IMR-90 (cell line): ENCODE data around the gene PCCA. TPM values are rescaled to one million over a fixed set of nuclear protein-coding genes. Genes with fewer than 3 reads are reported as not detected.

Source experiments
- ATAC-seq: fragments of 200-7000 bp; cut with Tn5 transposase; 2 replicates; pipeline ENCODE4 v1.9.1; 2020; ENCODE audit warnings: low read depth, mild to moderate bottlenecking, moderate library complexity
- Bru-seq: library from RNA; stranded (reverse); fragments of 400-500 nt; gene quantifications from one replicate; lab custom pipeline; 2021; lab: Mats Ljungman, UMichigan
- BruChase-seq, 2 experiments: library from RNA; stranded (reverse); fragments of 400-500 nt; gene quantifications; one replicate each; lab custom pipeline; 2021; lab: Mats Ljungman, UMichigan
- BruUV-seq: library from RNA; stranded (reverse); fragments of 400-500 nt; replicated peaks from 2 replicates; lab custom pipeline; 2021; lab: Mats Ljungman, UMichigan
- CTCF ChIA-PET: fragments of 300-600 bp; formaldehyde crosslinking; extraction: SDS; loops from one replicate; lab custom pipeline; 2021; ENCODE audit warnings: antibody characterized with exemption; lab: Yijun Ruan, JAX
- POLR2A ChIA-PET: fragments of 300-600 bp; sonication (Branson Sonifier 250); formaldehyde crosslinking; loops from one replicate; lab custom pipeline; 2022; ENCODE audit warnings: antibody characterized with exemption; ENCODE audit not compliant: unreplicated experiment; lab: Charles Lee
- DNase-seq: peaks from one replicate; pipeline ENCODE4 v3.0.0; 2013
- H2AFZ ChIP-seq: replicated peaks from 2 replicates; pipeline ENCODE3; 2013; ENCODE audit warnings: low read length, mild to moderate bottlenecking; ENCODE audit not compliant: poor library complexity
- H2AK5ac ChIP-seq: 2 replicates; pipeline ENCODE4 v1.6.1; 2013; ENCODE audit warnings: low read depth, low read length, inconsistent platforms
- H2AK9ac ChIP-seq: replicated peaks from 2 replicates; pipeline ENCODE3; 2013; ENCODE audit warnings: mild to moderate bottlenecking, low read depth, low read length, moderate library complexity; ENCODE audit not compliant: poor library complexity
- H2BK120ac ChIP-seq: 2 replicates; pipeline ENCODE4 v1.6.1; 2013; ENCODE audit warnings: low read depth, low read length, inconsistent platforms
- H2BK15ac ChIP-seq: 3 replicates; pipeline ENCODE4 v1.6.1; 2013; ENCODE audit warnings: low read depth, low read length, inconsistent platforms
- H2BK20ac ChIP-seq: 2 replicates; pipeline ENCODE4 v1.6.1; 2013; ENCODE audit warnings: low read depth, mild to moderate bottlenecking, inconsistent platforms, low read length, moderate library complexity
- H2BK5ac ChIP-seq: 2 replicates; pipeline ENCODE4 v1.6.1; 2013; ENCODE audit warnings: mild to moderate bottlenecking, low read depth, low read length, inconsistent platforms; ENCODE audit not compliant: poor library complexity, severe bottlenecking
- H3K14ac ChIP-seq: replicated peaks from 2 replicates; pipeline ENCODE4 v1.6.1; 2013; ENCODE audit warnings: low read depth, low read length, inconsistent platforms
- H3K18ac ChIP-seq: 2 replicates; pipeline ENCODE4 v1.6.1; 2013; ENCODE audit warnings: low read depth, low read length, control low read depth
- H3K23ac ChIP-seq: 2 replicates; pipeline ENCODE4 v1.6.1; 2013; ENCODE audit warnings: low read depth, low read length, inconsistent platforms
- H3K27ac ChIP-seq: 2 replicates; pipeline ENCODE4 v1.5.1; 2013; ENCODE audit warnings: mild to moderate bottlenecking, control low read depth, low read length; ENCODE audit not compliant: insufficient read depth
- H3K27me3 ChIP-seq: 2 replicates; pipeline ENCODE4 v1.6.1; 2013; ENCODE audit warnings: low read length; ENCODE audit not compliant: control insufficient read depth, insufficient read depth
- H3K36me3 ChIP-seq: 2 replicates; pipeline ENCODE4 v1.6.1; 2013; ENCODE audit warnings: low read length, mixed read lengths; ENCODE audit not compliant: control insufficient read depth, insufficient read depth
- H3K4ac ChIP-seq: 2 replicates; pipeline ENCODE4 v1.6.1; 2013; ENCODE audit warnings: low read depth, low read length, inconsistent platforms
- H3K4me1 ChIP-seq: 2 replicates; pipeline ENCODE4 v1.6.1; 2013; ENCODE audit warnings: low read length, mixed read lengths; ENCODE audit not compliant: control insufficient read depth, insufficient read depth
- H3K4me2 ChIP-seq: 2 replicates; pipeline ENCODE4 v1.6.1; 2013; ENCODE audit warnings: low read depth, mild to moderate bottlenecking, control low read depth, low read length, moderate library complexity
- H3K4me3 ChIP-seq: 2 replicates; pipeline ENCODE4 v1.5.1; 2013; ENCODE audit warnings: low read depth, mild to moderate bottlenecking, control low read depth, low read length, moderate library complexity; ENCODE audit not compliant: insufficient read depth
- H3K56ac ChIP-seq: 2 replicates; pipeline ENCODE4 v1.6.1; 2013; ENCODE audit warnings: low read length, inconsistent platforms; ENCODE audit not compliant: insufficient read depth; ENCODE audit errors: extremely low read depth
- H3K79me1 ChIP-seq, 2 experiments: 2 replicates each; pipeline ENCODE4 v1.6.1; 2013; ENCODE audit warnings: low read length in 2 of 2, inconsistent platforms in 1 of 2, low read depth in 1 of 2
- H3K9ac ChIP-seq: 2 replicates; pipeline ENCODE4 v1.6.1; 2013; ENCODE audit warnings: low read depth, low read length, control low read depth
- H3K9me1 ChIP-seq: 2 replicates; pipeline ENCODE4 v1.6.1; 2013; ENCODE audit warnings: low read length, inconsistent platforms; ENCODE audit not compliant: insufficient read depth
- H3K9me3 ChIP-seq: 2 replicates; pipeline ENCODE4 v1.6.1; 2013; ENCODE audit warnings: low read length; ENCODE audit not compliant: control insufficient read depth, insufficient read depth
- H4K20me1 ChIP-seq: 2 replicates; pipeline ENCODE4 v1.6.1; 2013; ENCODE audit warnings: low read length, inconsistent platforms; ENCODE audit not compliant: insufficient read depth
- H4K5ac ChIP-seq: 2 replicates; pipeline ENCODE4 v1.6.1; 2013; ENCODE audit warnings: mild to moderate bottlenecking, low read depth, low read length, control low read depth
- H4K8ac ChIP-seq, 2 experiments: 2 replicates each; pipeline ENCODE4 v1.6.1; 2013; ENCODE audit warnings: low read depth in 2 of 2, low read length in 2 of 2, control low read depth in 1 of 2, inconsistent platforms in 1 of 2
- H4K91ac ChIP-seq: 2 replicates; pipeline ENCODE4 v1.6.1; 2013; ENCODE audit warnings: low read depth, low read length, inconsistent platforms; ENCODE audit not compliant: insufficient read depth
- BHLHE40 ChIP-seq: fragments of 150-350 bp; IDR thresholded peaks from 2 replicates; pipeline ENCODE4 v1.6.1; 2016; ENCODE audit warnings: mild to moderate bottlenecking, low read depth, low read length
- CEBPB ChIP-seq: IDR thresholded peaks from 2 replicates; pipeline ENCODE4 v1.6.1; 2012; ENCODE audit warnings: low read depth, low read length, improper control_type of control experiment
- CHD1 ChIP-seq: IDR thresholded peaks from 2 replicates; pipeline ENCODE4 v1.6.1; 2012; ENCODE audit warnings: low read depth, low read length, improper control_type of control experiment
- MAFK ChIP-seq: IDR thresholded peaks from 2 replicates; pipeline ENCODE4 v1.6.1; 2012; ENCODE audit warnings: low read depth, low read length, improper control_type of control experiment
- MAZ ChIP-seq: IDR thresholded peaks from 2 replicates; pipeline ENCODE4 v1.6.1; 2012; ENCODE audit warnings: low read depth, mild to moderate bottlenecking, low read length, improper control_type of control experiment, moderate library complexity, borderline replicate concordance
- MXI1 ChIP-seq: IDR thresholded peaks from 2 replicates; pipeline ENCODE4 v1.6.1; 2012; ENCODE audit warnings: low read depth, mild to moderate bottlenecking, low read length, moderate library complexity, borderline replicate concordance
- POLR2A ChIP-seq: IDR thresholded peaks from 2 replicates; pipeline ENCODE4 v1.6.1; 2012; ENCODE audit warnings: mild to moderate bottlenecking, low read depth, low read length
- RAD21 ChIP-seq: IDR thresholded peaks from 2 replicates; pipeline ENCODE4 v1.6.1; 2012; ENCODE audit warnings: low read length, improper control_type of control experiment
- RCOR1 ChIP-seq: IDR thresholded peaks from 2 replicates; pipeline ENCODE4 v1.6.1; 2012; ENCODE audit warnings: mild to moderate bottlenecking, low read length, improper control_type of control experiment; ENCODE audit not compliant: insufficient replicate concordance
- RFX5 ChIP-seq: IDR thresholded peaks from 2 replicates; pipeline ENCODE4 v1.8.0; 2012; ENCODE audit warnings: low read depth, mild to moderate bottlenecking, low read length, moderate library complexity
- WGBS, 2 experiments: methylation state at CpG; one replicate each; pipeline versions ENCODE4 v1.1.5 to v1.1.7; 2013; ENCODE audit warnings: missing lambda C conversion rate in 2 of 2; ENCODE audit not compliant: insufficient read length in 1 of 2; ENCODE audit errors: extremely low coverage in 2 of 2; 5-methylcytosine and 5-hydroxymethylcytosine counted together
- dilution Hi-C: fragments of 300-500 bp; cut with HindIII; formaldehyde crosslinking; loops from one replicate; pipeline ENCODE4 v1.14.3; 2018; ENCODE audit warnings: low sequenced_read_pairs; ENCODE audit not compliant: unreplicated experiment
- in situ Hi-C: fragments of 300-500 bp; cut with MboI; formaldehyde crosslinking; loops from 3 replicates; pipeline ENCODE4 v1.14.3; 2019; ENCODE audit warnings: low sequenced_read_pairs, inconsistent platforms, mixed read lengths
- intact Hi-C: fragments of 100-400 bp; cut with micrococcal nuclease; formaldehyde crosslinking; loops from 2 replicates; pipeline ENCODE4 v1.10.0; 2022
- long read RNA-seq: library from polyadenylated mRNA; unstranded; transcript quantifications from one replicate; pipeline ENCODE4 v2.0.0, GENCODE V29; 2021; ENCODE audit not compliant: unreplicated experiment
- polyA plus RNA-seq, 3 experiments: library from polyadenylated mRNA; depleted of rRNA; stranded (reverse); fragments of >200 nt; gene quantifications; 2 replicates each; pipeline ENCODE4 v1.2.3, GENCODE V29; 2012; ENCODE audit warnings: low replicate concordance in 1 of 3
- total RNA-seq: library from RNA; depleted of rRNA; stranded (reverse); fragments of >200 nt; gene quantifications from 2 replicates; pipeline ENCODE4 v1.2.3, GENCODE V29; 2012; rRNA removed
- TF ChIP-seq, protein P1 (sequence below): fragments of 150-350 bp; IDR thresholded peaks from 2 replicates; pipeline ENCODE4 v1.6.1; 2017; ENCODE audit warnings: mild to moderate bottlenecking, antibody characterized with exemption, low read length, low read depth

The PCCA gene, protein sequence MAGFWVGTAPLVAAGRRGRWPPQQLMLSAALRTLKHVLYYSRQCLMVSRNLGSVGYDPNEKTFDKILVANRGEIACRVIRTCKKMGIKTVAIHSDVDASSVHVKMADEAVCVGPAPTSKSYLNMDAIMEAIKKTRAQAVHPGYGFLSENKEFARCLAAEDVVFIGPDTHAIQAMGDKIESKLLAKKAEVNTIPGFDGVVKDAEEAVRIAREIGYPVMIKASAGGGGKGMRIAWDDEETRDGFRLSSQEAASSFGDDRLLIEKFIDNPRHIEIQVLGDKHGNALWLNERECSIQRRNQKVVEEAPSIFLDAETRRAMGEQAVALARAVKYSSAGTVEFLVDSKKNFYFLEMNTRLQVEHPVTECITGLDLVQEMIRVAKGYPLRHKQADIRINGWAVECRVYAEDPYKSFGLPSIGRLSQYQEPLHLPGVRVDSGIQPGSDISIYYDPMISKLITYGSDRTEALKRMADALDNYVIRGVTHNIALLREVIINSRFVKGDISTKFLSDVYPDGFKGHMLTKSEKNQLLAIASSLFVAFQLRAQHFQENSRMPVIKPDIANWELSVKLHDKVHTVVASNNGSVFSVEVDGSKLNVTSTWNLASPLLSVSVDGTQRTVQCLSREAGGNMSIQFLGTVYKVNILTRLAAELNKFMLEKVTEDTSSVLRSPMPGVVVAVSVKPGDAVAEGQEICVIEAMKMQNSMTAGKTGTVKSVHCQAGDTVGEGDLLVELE
- total RNA-seq = 22.8 and 24.0 TPM in 2 replicates
- polyA plus RNA-seq (2012; rRNA removed) = 5.6 and 7.6 TPM in 2 replicates
- 1.8 and 6.0 TPM in 2 replicates for polyA plus RNA-seq (2012; cell fraction: cytosol; rRNA removed)
- polyA plus RNA-seq (2012; cell fraction: nucleus; rRNA removed; ENCODE audit: low replicate concordance) = 2.3 and 13.9 TPM in 2 replicates
- Bru-seq, nascent RNA = percentile 86 among the genes with signal in this experiment
- percentile 83 among the genes with signal in this experiment for BruChase-seq, experiment 1, labeled RNA remaining after a 6-hour chase
- BruChase-seq, experiment 2, labeled RNA remaining after a 2-hour chase = percentile 82 among the genes with signal in this experiment
- long read RNA-seq, transcript PCCA-202 (24 exons, 2,494 nt) = major isoform, 10 of 22 reads
- long read RNA-seq, partial matches to known transcripts = 3 of 22 reads
- long read RNA-seq, other reads (novel, unspliced or antisense) = 6 of 22 reads

DNA sequence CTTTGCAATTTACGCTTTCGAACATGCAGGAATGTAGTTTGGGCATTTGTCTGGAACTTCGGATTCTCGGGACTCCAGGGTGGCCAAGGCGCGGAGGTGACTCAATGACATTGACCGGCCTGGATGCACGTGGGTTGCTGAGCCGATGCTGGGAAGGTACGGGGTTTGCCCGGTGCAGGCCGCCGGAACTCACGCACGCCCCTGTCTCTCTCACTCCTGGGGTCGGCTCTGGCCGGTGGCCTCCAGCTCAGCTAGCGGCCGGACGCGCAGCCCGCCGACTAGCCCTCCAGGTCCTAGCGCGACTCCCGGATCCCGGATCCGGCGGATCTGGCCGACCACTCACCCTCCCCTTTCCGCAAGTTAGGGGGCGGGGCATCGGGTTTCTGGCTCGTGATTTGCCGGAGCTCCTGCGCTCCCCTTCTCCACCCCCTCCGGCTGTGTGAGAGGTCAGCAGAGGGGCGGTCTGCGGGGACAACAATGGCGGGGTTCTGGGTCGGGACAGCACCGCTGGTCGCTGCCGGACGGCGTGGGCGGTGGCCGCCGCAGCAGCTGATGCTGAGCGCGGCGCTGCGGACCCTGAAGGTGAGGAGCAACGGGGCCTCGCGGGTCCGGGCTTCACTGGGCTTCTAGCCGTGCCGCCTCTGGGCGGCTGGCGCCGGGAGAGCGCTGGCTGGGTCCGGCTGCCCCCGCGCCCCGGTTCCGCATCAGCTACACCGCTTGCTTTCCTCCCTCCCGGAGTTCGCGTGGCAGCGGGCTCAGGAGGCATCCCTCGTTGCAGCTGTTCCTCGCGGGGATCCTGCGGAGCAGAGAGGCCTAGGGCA, at the start of gene PCCA:
Gene PCCA (plus strand): TSS at position 450 of the 821 bp plus-strand sequence. CDS start 28 bp downstream, at position 478.
- no TSS peak for BruUV-seq
- Histone ChIP-seq H2BK120ac (peak within 1 kb of the TSS; percentile 92), H2BK15ac (peak within 1 kb of the TSS; percentile 59; the same call in 2 of the 3 replicates), H3K4me1 (peaks cover 2% of the 10 kb centered on the region), H3K4me3 (peak within 1 kb of the TSS; percentile 75), H3K23ac (peak within 1 kb of the TSS; percentile 97), H3K56ac (peak within 1 kb of the TSS; percentile 90), H3K9me1 (peaks cover 9% of the 10 kb centered on the region; the same call in 1 of the 2 replicates), H3K27ac (peak within 1 kb of the TSS; percentile 87), H4K20me1 (peaks cover 18% of the 10 kb centered on the region; the same call in 1 of the 2 replicates), H3K79me1 (peaks cover 15 to 59% of the 10 kb centered on the region in 2 experiments), H3K27me3 (no peaks in the 10 kb centered on the region), H3K9me3 (no peaks in the 10 kb centered on the region), H2AK5ac (peak within 1 kb of the TSS; percentile 7; the same call in 1 of the 2 replicates), H4K91ac (peak within 1 kb of the TSS; percentile 72), H4K8ac (peak within 1 kb of the TSS; percentile 62 to 80; a peak in 3 of 4 replicates), H2BK5ac (peak within 1 kb of the TSS; percentile 75), H3K4me2 (peak within 1 kb of the TSS; percentile 100), H2BK20ac (peak within 1 kb of the TSS; percentile 50), H3K18ac (peak within 1 kb of the TSS; percentile 38), H3K9ac (peak within 1 kb of the TSS; percentile 93), H3K14ac (peak within 1 kb of the TSS; percentile 97), H2AK9ac (peak within 1 kb of the TSS; percentile 91), H3K4ac (peak within 1 kb of the TSS; percentile 95), H2AFZ (peak within 1 kb of the TSS; percentile 100), H3K36me3 (peaks cover 5% of the 10 kb centered on the region; the same call in 1 of the 2 replicates), H4K5ac (peak within 1 kb of the TSS; percentile 50)
- CTCF ChIA-PET = interaction anchor here (0.6 to 0.7 kb wide), 2 partner anchors 16 to 151 kb away, joined by 3 read pairs; no protein-coding TSS in a partner anchor
- peak; percentile 89 for DNase-seq
- 1% methylated on average over 48 of the region's 77 CpGs; no CpG with 5 or more reads in 1 of the 2 experiments for WGBS, 2 experiments
- peak; percentile 98 for ATAC-seq
- dilution Hi-C loops (no loop called here), intact Hi-C loops (loop anchor here (1.0 to 5.0 kb wide), 4 partner anchors 128 to 432 kb away; no protein-coding TSS in a partner anchor), in situ Hi-C loops (no loop called here)
- POLR2A ChIA-PET = interaction anchor here (0.6 kb wide), 1 partner anchor 146 kb away, joined by 6 read pairs; no protein-coding TSS in a partner anchor
- TF ChIP-seq, protein P1, sequence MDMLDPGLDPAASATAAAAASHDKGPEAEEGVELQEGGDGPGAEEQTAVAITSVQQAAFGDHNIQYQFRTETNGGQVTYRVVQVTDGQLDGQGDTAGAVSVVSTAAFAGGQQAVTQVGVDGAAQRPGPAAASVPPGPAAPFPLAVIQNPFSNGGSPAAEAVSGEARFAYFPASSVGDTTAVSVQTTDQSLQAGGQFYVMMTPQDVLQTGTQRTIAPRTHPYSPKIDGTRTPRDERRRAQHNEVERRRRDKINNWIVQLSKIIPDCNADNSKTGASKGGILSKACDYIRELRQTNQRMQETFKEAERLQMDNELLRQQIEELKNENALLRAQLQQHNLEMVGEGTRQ = peak; percentile 12; the same call in 1 of the 2 replicates
- TF ChIP-seq RCOR1 = peak; percentile 21
- peak; percentile 90; the same call in 1 of the 2 replicates for TF ChIP-seq MAZ
- TF ChIP-seq BHLHE40 = no peak; the same call in 1 of the 2 replicates
- 0 out of 2 replicates have a peak, but pooled peaks have one; percentile 6 for TF ChIP-seq RAD21
- TF ChIP-seq RFX5 = no peak
- TF ChIP-seq CHD1 = no peak
- no peak for TF ChIP-seq CEBPB
- TF ChIP-seq POLR2A = no peak
- peak; percentile 90; the same call in 1 of the 2 replicates for TF ChIP-seq MXI1
- no peak for TF ChIP-seq MAFK
